Muscle of leg (tissue), 11 donors: ENCODE results near the gene PRKN. TPM values are rescaled to one million over a fixed set of nuclear protein-coding genes. Genes with fewer than 3 reads are reported as not detected.

Experiments used
- DNase-seq: peaks from one replicate; pipeline ENCODE4 v3.0.0; 2013
- H3K27ac ChIP-seq: one replicate; pipeline ENCODE4 v1.5.1; 2013; ENCODE audit warnings: mild to moderate bottlenecking, low read length, control low read depth
- H3K27me3 ChIP-seq: one replicate; pipeline ENCODE4 v1.6.1; 2013; ENCODE audit warnings: low read length; ENCODE audit not compliant: control insufficient read depth, insufficient read depth
- H3K36me3 ChIP-seq: one replicate; pipeline ENCODE4 v1.6.1; 2013; ENCODE audit warnings: low read length; ENCODE audit not compliant: control insufficient read depth, insufficient read depth
- H3K4me1 ChIP-seq: one replicate; pipeline ENCODE4 v1.6.1; 2013; ENCODE audit warnings: low read length; ENCODE audit not compliant: control insufficient read depth, insufficient read depth
- H3K4me3 ChIP-seq: one replicate; pipeline ENCODE4 v1.5.1; 2013; ENCODE audit warnings: low read length, control low read depth
- H3K9me3 ChIP-seq: replicated peaks from 2 replicates; pipeline ENCODE4 v1.6.1; 2013; ENCODE audit warnings: low read depth, low read length; ENCODE audit not compliant: control insufficient read depth
- WGBS: methylation state at CpG from one replicate; pipeline ENCODE4 v1.1.5; 2013; ENCODE audit warnings: missing lambda C conversion rate; ENCODE audit not compliant: insufficient coverage; 5-methylcytosine and 5-hydroxymethylcytosine counted together
- polyA plus RNA-seq, 8 donors: library from polyadenylated mRNA; unstranded; fragments of 120-200 nt; gene quantifications; one replicate each; pipeline versions ENCODE4 v1.2.1 to v1.2.3, GENCODE V29; 2013; ENCODE audit warnings: inconsistent platforms in 1 of 8, low replicate concordance in 1 of 8; ENCODE audit not compliant: insufficient read length in 8 of 8, insufficient read depth in 1 of 8
- total RNA-seq: library from RNA; stranded (reverse); fragments of 120-200 nt; gene quantifications from one replicate; pipeline ENCODE4 v1.2.4, GENCODE V29; 2013

The PRKN gene
- total and polyA plus RNA-seq, 9 donors, result 2.5 to 4.7 (median 3.9) TPM

DNA sequence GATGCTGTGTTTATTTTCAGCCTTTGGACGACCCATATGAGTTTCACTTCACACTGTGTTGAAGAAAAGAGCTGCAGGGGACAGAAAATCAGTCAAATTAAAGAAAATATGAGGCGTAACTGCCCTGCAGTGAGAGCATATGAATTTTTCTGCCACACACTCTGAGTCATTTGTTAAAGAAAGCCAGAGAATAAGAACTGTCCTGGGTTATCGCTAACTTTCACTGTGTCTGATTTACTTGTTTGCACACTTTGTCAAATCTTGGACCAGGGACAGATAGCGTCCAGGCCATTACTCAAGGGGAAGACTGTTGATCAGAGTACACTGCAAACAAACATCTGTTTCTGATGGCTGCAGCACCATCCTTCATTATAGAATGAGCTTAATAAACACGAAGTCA lies 1326.9 kb downstream of the PRKN start:
- Histone ChIP-seq H3K36me3 (no peaks in the 10 kb centered on the region), H3K9me3 (peaks cover 11% of the 10 kb centered on the region), H3K4me3 (no peak overlapping the region), H3K27ac (peak overlapping the region; percentile 45), H3K4me1 (peaks cover 14% of the 10 kb centered on the region), H3K27me3 (no peaks in the 10 kb centered on the region)
- WGBS, result 58% methylated on average over 4 of the region's 5 CpGs
- DNase-seq, result peak; percentile 67

DNA sequence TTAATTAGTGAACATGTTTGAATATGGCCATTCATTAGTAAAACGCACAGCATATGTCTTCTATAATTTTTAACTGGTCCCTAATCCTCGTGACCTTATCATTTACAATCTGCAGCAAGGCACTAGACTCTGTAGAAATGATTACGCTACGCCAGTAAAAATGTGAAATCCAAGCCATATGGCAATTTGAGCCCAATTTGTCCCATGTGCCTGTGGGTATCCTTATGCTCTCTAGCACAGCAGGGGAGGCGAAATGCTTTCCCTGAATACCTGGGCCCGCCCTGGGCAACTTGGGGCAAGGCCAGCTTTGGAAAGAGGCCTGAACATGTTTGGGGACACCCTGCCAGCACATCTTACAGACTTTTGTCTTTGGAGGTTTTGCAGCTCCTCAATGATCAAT lies 1331.0 kb downstream of the PRKN start:
- DNase-seq, result no peak
- Histone ChIP-seq H3K9me3 (peaks cover 4% of the 10 kb centered on the region), H3K36me3 (no peaks in the 10 kb centered on the region), H3K4me3 (no peak overlapping the region), H3K27me3 (no peaks in the 10 kb centered on the region), H3K27ac (no peak overlapping the region), H3K4me1 (peaks cover 16% of the 10 kb centered on the region)
- WGBS, result 94% methylated on average over 4 of the region's 6 CpGs

DNA sequence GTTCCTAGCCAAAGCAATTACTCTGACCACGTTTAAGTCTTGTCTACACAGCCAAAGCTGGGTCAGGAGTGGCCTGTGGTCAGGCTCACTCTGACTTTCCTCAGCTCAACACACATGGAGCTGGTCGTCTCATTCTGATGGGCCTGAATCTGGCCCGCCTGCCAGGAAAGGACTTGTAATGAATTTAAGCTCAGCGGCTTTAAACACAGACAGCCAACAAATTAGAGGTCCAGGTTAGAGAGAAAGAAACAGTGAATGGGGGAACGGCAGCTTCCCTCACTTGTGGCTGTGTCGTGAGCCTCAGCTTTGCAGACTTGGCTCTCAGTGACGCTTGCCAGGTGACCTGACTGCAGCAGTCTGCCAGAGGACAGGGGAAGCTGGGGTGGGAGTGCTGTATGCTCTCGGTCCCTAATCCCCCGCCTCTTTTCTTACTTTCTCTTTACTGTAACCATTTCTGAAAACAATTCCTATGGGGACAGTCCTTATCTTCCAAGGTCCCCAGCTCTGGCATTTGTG lies 1331.8 kb downstream of the PRKN start:
- H3K4me1 ChIP-seq, result peaks cover 14% of the 10 kb centered on the region
- no peaks in the 10 kb centered on the region for H3K36me3 ChIP-seq
- DNase-seq, result peak; percentile 53
- H3K27me3 ChIP-seq, result no peaks in the 10 kb centered on the region
- H3K4me3 ChIP-seq, result no peak overlapping the region
- H3K27ac ChIP-seq, result no peak overlapping the region
- peaks cover 4% of the 10 kb centered on the region for H3K9me3 ChIP-seq
- 10% methylated on average over 4 of the region's 9 CpGs for WGBS

DNA sequence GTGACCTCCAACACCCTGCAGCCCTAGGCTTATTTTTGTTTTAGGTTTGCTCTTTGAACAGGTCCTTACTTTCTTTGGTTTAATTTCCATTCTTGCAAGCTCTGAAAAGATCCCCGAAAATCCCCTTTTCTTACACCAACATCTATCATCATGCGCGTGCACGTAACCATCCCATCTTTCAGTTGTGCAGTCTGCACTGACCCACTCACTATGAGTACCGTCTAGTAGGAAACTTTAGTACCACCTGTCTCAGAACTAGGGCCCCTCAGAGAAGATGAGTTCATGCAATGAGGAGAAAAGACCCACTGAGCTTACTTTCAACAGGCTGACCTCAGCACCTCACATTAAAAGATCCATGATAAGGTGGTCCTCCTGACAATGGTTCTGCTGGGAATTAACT lies 1333.1 kb downstream of the PRKN start:
- peaks cover 4% of the 10 kb centered on the region for H3K9me3 ChIP-seq
- H3K27ac ChIP-seq, result no peak overlapping the region
- WGBS, result 89% methylated on average over 3 of the region's 5 CpGs

DNA sequence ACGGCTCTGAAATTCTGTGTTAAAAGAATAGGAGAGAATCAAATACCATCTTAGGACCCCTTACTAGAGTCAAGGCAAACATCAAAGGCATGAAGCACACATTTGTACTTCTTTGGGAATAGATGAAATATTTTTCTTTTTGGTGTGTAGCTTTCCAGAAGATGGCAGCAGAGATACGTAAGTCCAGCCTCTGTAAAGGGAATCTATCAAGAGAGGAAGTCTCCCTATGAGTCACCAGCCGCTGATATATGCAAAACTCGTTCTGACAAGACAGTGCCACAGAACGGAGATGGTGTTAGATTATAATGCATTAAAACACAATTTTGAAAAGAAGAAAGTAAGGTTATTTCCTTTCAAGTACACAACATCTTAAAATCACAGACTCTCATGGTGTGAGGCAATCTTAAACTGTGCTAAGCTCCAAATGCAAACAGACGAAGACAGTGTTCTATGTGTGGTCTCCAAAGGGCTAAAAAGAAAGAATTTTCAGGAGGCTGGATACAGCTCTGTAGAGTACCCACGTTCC lies 1333.7 kb downstream of the PRKN start:
- Histone ChIP-seq H3K36me3 (no peaks in the 10 kb centered on the region), H3K27me3 (no peaks in the 10 kb centered on the region), H3K4me1 (peaks cover 12% of the 10 kb centered on the region), H3K4me3 (no peak overlapping the region), H3K27ac (no peak overlapping the region), H3K9me3 (peaks cover 1% of the 10 kb centered on the region)
- WGBS, result 0% methylated on average over 1 of the region's 7 CpGs
- DNase-seq, result peak; percentile 92

More for the DNA sequence above, 1333.1 kb downstream of the PRKN start:
- H3K36me3 ChIP-seq, result no peaks in the 10 kb centered on the region
- peaks cover 12% of the 10 kb centered on the region for H3K4me1 ChIP-seq
- H3K27me3 ChIP-seq, result no peaks in the 10 kb centered on the region
- no peak overlapping the region for H3K4me3 ChIP-seq
- no peak for DNase-seq

DNA sequence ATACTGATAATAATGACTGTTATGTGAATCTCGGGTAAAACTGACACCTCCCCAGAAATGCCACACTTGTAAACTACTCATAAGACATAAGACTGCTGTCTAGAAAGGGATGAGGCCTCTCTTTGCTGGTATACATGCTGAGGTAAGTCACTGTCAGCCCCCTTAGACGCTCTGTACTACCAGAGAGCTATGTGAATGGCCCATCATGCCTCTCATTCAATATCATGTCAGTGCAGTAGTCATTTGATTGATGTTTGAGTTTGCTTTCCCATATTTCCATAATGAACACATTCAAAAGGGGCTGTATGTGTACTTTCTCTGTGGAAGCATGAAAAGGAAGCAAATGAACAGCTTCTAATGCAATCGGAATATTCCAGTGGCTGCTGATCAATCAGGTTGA lies 1334.3 kb downstream of the PRKN start:
- no peak overlapping the region for H3K27ac ChIP-seq
- no peaks in the 10 kb centered on the region for H3K36me3 ChIP-seq
- no peak for DNase-seq
- H3K9me3 ChIP-seq, result peaks cover 3% of the 10 kb centered on the region
- no peak overlapping the region for H3K4me3 ChIP-seq
- 40% methylated on average over 1 of the region's 3 CpGs for WGBS
- peaks cover 12% of the 10 kb centered on the region for H3K4me1 ChIP-seq
- H3K27me3 ChIP-seq, result no peaks in the 10 kb centered on the region

DNA sequence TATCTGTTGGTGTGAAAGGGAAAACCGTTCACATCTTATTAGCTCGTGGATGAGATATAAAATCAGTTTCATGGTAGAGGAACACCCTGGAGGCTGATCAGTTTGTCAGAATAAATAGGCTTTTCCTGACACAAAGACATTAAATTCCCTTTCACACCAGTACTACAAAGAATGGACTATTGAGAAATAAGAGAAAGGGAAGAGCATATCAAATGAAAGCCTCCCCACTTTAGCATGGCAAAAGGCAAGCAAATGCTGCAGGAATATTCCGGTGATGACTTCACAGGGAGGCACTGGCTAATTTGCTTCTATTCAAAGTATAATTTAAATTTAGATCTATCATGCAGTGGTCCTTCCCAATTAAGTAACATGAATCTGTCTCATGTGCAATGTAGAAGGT lies 1337.8 kb downstream of the PRKN start:
- H3K36me3 ChIP-seq, result no peaks in the 10 kb centered on the region
- peaks cover 3% of the 10 kb centered on the region for H3K9me3 ChIP-seq
- DNase-seq, result no peak
- H3K4me3 ChIP-seq, result no peak overlapping the region
- WGBS, result no CpG with 5 or more reads among the region's 3 CpGs
- H3K27ac ChIP-seq, result no peak overlapping the region
- H3K27me3 ChIP-seq, result no peaks in the 10 kb centered on the region
- peaks cover 2% of the 10 kb centered on the region for H3K4me1 ChIP-seq

DNA sequence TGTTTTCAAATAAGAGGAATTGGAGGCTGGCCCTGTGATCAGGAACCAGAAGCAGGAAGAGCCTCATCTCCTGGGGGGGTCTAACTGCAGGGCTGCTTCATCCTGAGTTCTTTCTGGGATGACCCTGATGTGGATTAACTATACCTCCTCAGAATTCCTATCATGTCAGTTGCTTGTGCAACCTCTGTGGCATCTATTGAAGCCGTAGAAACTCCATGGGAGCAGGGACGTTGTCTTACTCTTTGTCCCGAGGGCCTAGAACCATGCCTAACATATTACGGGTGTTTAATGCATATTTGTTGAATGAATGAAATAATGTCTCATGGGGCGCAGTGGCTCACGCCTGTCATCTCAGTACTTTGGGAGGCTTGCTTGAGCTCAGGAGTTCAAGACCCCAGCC lies 1343.6 kb downstream of the PRKN start:
- no peak for DNase-seq
- 91% methylated on average over 4 of the region's 6 CpGs for WGBS
- H3K9me3 ChIP-seq, result peaks cover 3% of the 10 kb centered on the region
- no peak overlapping the region for H3K4me3 ChIP-seq
- H3K27me3 ChIP-seq, result no peaks in the 10 kb centered on the region
- H3K4me1 ChIP-seq, result no peaks in the 10 kb centered on the region
- H3K27ac ChIP-seq, result no peak overlapping the region
- H3K36me3 ChIP-seq, result no peaks in the 10 kb centered on the region

DNA sequence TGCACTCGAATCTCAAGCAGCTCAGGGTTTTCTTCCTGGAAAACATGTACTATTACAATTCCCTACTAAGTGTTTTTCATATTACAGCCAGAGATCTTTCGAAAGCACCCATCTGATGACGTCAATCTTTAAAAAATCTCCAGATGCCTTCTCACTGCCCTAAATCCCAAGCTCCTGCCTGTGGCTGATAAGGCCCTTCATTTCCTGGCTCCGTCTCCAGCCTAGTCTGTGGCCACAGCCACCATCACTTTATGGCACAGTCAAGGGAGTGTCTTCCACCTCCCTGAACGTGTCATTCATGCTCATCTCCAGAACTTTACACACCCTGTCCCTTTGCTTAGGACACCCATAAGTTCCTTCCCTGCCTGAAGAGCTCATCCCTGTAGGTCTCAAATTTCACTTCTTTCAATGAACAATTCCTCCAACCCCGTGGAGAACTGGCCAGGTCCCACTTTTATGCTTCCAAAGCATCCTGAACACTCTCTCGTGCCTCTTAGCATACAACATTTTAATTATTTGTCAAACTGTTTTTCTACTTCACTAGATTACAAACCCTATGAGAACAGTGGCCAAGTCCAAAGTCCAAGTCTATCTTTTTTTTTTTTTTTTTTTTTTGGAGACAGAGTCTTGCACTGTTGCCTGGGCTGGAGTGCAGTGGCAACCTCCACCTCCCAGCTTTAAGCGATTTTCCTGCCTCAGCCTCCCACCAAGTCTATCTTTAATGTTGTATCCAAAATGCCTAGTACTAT lies 1347.6 kb downstream of the PRKN start:
- DNase-seq, result no peak
- 53% methylated on average over 7 of the region's 8 CpGs for WGBS
- no peaks in the 10 kb centered on the region for H3K36me3 ChIP-seq
- no peak overlapping the region for H3K27ac ChIP-seq
- H3K4me3 ChIP-seq, result no peak overlapping the region
- H3K4me1 ChIP-seq, result peaks cover 9% of the 10 kb centered on the region
- H3K9me3 ChIP-seq, result no peaks in the 10 kb centered on the region
- H3K27me3 ChIP-seq, result no peaks in the 10 kb centered on the region

DNA sequence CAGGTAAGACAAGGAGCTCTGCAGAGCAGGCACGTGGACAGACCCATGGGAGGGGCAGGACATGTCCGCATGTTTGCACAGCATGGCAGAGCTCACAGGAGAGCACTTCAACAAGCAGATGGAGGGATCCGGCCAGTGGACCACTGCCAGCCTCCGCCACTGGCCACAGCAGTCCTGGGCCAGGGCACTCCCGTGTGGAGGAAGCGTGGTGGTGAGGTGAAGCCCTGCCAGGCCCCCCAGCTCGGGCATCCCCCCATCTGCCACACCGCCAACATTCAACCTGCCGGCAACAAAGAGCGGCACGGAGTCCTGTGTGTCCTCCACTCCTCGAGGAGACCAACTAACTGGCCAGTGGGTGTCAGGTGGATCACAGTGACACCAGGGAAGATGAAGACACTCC lies 1349.5 kb downstream of the PRKN start:
- DNase-seq, result no peak
- H3K4me1 ChIP-seq, result peaks cover 12% of the 10 kb centered on the region
- H3K4me3 ChIP-seq, result no peak overlapping the region
- no peaks in the 10 kb centered on the region for H3K9me3 ChIP-seq
- H3K36me3 ChIP-seq, result no peaks in the 10 kb centered on the region
- no peak overlapping the region for H3K27ac ChIP-seq
- no peaks in the 10 kb centered on the region for H3K27me3 ChIP-seq
- WGBS, result 84% methylated on average over 4 of the region's 12 CpGs
